HUES48 (cell line): Measurements from ENCODE around the gene UMAD1.
"Not testable (repeated sequence)": the region's sequence is repeated elsewhere in the genome, so short reads cannot be mapped to it uniquely, and the experiment has no call there.

ENCODE experiments used
- H3K27ac ChIP-seq: one replicate; pipeline ENCODE4 v1.7.0; 2013; ENCODE audit warnings: low read depth, low read length, inconsistent platforms
- H3K27me3 ChIP-seq: 2 replicates; pipeline ENCODE4 v1.6.1; 2013; ENCODE audit warnings: mild to moderate bottlenecking, low read length; ENCODE audit not compliant: control insufficient read depth, insufficient read depth
- H3K36me3 ChIP-seq: 2 replicates; pipeline ENCODE4 v1.6.1; 2013; ENCODE audit warnings: low read length; ENCODE audit not compliant: control insufficient read depth, insufficient read depth
- H3K4me1 ChIP-seq: 2 replicates; pipeline ENCODE4 v1.6.1; 2013; ENCODE audit warnings: mild to moderate bottlenecking, low read length; ENCODE audit not compliant: control insufficient read depth, insufficient read depth
- H3K4me3 ChIP-seq: 2 replicates; pipeline ENCODE4 v1.5.1; 2013; ENCODE audit warnings: mild to moderate bottlenecking, low read depth, low read length
- H3K9ac ChIP-seq: 2 replicates; pipeline ENCODE4 v1.6.1; 2013; ENCODE audit warnings: mild to moderate bottlenecking, low read depth, low read length, moderate library complexity
- H3K9me3 ChIP-seq: 2 replicates; pipeline ENCODE4 v1.6.1; 2013; ENCODE audit warnings: low read length; ENCODE audit not compliant: control insufficient read depth, insufficient read depth

Gene UMAD1

DNA sequence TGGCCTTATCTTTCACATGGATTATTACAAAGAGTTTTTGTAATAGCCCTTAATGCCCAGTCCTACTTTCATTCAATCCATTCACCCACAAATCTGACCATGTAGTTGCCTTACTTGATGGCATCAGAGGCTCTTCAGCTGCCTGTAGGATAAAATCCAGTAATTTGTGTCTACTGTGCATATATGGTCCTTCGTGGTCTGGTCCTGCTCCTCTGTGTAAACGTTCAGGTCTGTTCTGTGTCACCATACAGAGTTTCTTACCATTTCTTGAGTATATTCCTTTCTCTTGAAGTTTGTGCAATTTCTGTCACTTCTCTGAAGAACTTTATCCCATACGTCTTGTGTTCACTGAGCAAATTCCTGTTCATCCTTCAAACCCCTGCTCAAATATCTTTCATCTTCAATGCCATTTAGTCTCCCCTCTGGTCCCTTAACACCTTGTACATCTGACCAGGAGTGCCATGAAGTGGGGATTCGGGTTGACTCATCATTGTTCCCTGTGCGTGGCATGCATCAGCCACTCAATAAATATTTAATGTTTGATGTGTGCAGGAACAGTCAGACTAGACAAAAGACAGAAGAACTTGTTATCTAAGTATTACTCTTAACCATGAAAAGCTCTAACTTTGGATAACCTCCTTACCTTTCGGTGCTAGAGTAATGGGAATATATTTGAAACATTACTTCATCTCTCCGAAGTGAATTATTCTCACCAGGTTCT lies 176.4 kb downstream of the UMAD1 start:
- Histone ChIP-seq H3K9ac (no peak overlapping the region), H3K4me1 (peaks cover 22% of the 10 kb centered on the region), H3K9me3 (no peaks in the 10 kb centered on the region), H3K4me3 (no peak overlapping the region), H3K36me3 (no peaks in the 10 kb centered on the region), H3K27me3 (no peaks in the 10 kb centered on the region), H3K27ac (no peak overlapping the region)

DNA sequence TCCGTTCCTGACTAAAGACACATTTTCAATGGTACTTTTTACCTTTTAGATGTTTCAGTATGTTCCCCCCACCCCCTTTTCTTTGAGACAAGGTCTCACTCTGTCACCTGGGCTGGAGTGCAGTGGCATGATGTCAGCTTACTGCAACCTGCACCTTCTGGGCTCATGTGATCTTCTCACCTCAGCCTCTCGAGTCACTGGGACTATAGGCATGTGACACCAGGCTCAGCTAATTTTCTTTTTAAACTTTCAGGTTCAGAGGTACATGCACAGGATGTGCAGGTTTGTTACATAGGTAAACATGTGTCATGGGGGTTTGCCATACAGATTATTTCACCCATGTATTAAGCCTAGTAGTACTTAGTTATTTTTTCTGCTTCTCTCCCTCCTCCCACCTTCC lies 177.2 kb downstream of the UMAD1 start:
- H3K4me3 ChIP-seq = no peak overlapping the region
- no peak overlapping the region for H3K9ac ChIP-seq
- no peaks in the 10 kb centered on the region for H3K9me3 ChIP-seq
- H3K36me3 ChIP-seq = no peaks in the 10 kb centered on the region
- H3K27me3 ChIP-seq = no peaks in the 10 kb centered on the region
- H3K4me1 ChIP-seq = peaks cover 30% of the 10 kb centered on the region
- no peak overlapping the region for H3K27ac ChIP-seq

DNA sequence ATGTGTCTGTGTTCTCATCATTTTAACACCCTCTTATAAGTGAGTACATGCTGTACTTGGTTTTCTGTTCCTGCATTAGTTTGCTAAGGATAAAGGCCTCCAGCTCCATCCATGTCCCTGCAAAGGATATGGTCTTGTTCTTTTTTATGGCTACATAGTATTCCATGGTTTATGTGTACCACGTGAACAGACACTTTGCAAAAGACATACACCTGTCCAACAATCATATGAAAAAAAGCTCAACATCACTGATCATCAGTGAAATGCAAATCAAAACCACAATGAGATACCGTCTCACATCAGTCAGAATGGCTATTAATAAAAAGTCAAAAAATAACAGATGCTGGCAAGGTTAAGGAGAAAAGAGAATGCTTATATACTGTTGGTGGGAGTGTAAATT lies 177.6 kb downstream of the UMAD1 start:
- not testable (repeated sequence) for H3K4me3 ChIP-seq, H3K9me3 ChIP-seq, H3K27ac ChIP-seq, H3K36me3 ChIP-seq, H3K9ac ChIP-seq, H3K27me3 ChIP-seq
- H3K4me1 ChIP-seq = peaks cover 34% of the 10 kb centered on the region

DNA sequence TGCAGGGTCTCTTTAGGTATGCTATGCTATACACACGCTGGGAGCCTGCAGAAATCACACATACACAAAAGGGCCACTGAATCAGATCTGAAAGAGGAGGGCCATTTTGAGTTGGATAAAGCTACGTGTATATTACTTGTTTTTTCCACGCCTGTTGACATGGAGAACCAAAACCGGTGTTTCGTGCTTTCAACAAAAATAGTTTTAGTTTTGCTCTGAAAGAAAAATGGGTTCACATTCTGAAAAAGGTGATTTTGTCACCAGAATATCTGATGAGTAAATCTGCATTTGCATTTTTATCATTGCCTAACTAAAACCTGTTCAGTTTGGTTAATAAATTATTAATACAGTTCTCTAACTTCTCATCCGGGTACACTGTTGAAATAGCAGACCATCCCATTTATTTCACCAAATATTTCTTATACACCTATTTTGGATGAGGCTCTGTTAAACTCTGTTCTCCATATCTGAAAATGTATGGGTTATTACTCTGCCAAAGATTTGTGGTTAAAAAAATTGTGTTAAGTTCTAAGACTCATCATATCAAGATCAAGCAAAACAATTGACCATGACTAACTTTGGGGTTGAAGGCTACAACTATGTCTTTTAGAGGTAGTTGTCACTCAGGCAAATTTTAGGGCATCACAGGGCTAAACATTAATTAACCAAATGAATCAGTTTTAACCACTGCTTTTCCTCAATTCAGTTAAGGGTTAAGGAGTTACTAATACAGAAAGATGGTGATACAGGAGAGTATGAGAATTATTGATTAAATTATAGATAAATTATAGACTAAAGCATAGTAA lies 179.1 kb downstream of the UMAD1 start:
- no peaks in the 10 kb centered on the region for H3K36me3 ChIP-seq
- H3K9ac ChIP-seq = no peak overlapping the region
- no peak overlapping the region for H3K27ac ChIP-seq
- no peaks in the 10 kb centered on the region for H3K9me3 ChIP-seq
- no peak overlapping the region for H3K4me3 ChIP-seq
- peaks cover 48% of the 10 kb centered on the region for H3K4me1 ChIP-seq
- no peaks in the 10 kb centered on the region for H3K27me3 ChIP-seq

DNA sequence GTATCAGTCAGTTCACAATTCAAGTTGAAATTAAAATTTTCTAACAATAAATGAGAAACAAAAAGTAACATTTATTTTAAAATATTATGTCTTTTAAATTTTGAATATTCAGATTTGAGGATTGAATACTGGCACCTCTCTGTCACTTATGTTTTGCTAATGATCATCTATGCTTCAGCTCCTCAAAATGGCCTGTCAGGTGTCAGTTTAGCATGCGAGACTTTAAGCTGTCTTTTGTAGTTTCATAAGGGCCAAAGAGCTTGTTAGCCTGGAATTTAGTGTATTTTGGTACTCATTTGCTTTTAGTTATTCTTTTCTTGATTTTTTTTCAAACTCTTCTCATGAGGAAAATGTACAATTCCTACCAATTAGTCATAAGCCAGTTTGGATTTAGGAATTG lies 179.9 kb downstream of the UMAD1 start:
- Histone ChIP-seq H3K9ac (no peak overlapping the region), H3K4me3 (no peak overlapping the region), H3K27ac (peak overlapping the region; percentile 79), H3K27me3 (no peaks in the 10 kb centered on the region), H3K4me1 (peaks cover 48% of the 10 kb centered on the region), H3K36me3 (no peaks in the 10 kb centered on the region), H3K9me3 (no peaks in the 10 kb centered on the region)

DNA sequence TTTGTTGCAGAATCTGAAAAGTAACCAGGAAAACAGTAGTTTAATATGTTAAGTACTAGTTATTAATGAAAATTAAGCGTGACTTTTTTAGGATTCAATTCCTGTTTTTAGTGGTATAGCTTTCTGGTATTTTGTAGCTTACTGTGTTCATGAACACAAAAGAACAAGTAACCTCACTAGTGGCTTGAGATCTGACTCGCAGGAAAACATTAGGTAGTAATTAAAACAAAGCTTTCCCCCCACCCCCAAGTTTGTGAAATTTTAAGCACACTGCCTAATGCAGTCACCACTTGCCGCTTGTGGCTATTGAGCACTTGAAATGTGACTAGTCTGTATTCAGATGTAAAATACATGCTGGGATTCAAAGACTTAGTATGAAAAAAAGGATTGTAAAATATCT lies 180.4 kb downstream of the UMAD1 start:
- Histone ChIP-seq H3K36me3 (no peaks in the 10 kb centered on the region), H3K4me3 (0 out of 2 replicates have a peak overlapping the region, but pooled peaks have one; percentile 5), H3K9me3 (no peaks in the 10 kb centered on the region), H3K27ac (peak overlapping the region; percentile 79), H3K4me1 (peaks cover 48% of the 10 kb centered on the region), H3K27me3 (no peaks in the 10 kb centered on the region), H3K9ac (no peak overlapping the region)

DNA sequence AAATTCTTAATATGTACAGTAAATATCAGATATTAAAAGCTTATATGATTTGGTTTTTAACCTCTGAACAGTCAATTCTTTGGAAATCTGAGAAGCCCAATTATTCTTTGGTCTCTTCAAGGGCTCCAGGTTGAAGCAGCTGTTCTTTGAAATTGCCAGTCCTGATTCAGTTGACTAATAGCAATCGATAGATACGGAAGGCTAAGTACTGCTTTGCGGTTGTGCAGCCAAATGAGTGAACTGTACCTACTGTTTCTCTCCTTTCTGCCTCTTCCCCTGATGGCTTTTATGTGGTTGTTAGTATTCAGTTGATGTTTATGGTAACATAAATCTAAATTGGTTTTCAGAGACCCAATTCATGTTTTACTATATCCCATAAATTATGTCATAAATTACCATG lies 181.0 kb downstream of the UMAD1 start:
- H3K27me3 ChIP-seq = no peaks in the 10 kb centered on the region
- H3K9me3 ChIP-seq = no peaks in the 10 kb centered on the region
- H3K9ac ChIP-seq = no peak overlapping the region
- H3K4me3 ChIP-seq = no peak overlapping the region
- H3K4me1 ChIP-seq = peaks cover 48% of the 10 kb centered on the region
- H3K36me3 ChIP-seq = no peaks in the 10 kb centered on the region
- H3K27ac ChIP-seq = peak overlapping the region; percentile 79

DNA sequence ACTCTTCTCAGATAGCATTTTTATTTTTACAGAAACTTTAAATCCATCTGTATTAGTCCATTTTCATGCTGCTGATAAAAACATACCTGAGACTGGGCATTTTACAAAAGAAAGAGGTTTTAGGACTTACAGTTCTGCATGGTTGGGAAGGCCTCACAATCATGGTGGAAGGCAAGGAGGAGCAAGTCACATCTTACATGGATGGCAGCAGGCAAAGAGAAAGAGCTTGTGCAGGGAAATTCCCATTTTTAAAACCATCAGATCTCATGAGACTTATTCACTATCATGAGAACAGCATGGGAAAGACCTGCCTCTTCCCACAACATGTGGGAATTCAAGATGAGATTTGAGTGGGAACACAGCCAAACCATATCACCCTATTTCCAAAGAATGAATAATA lies 184.7 kb downstream of the UMAD1 start:
- H3K27ac ChIP-seq, H3K9me3 ChIP-seq, H3K4me3 ChIP-seq, H3K9ac ChIP-seq, H3K36me3 ChIP-seq, H3K27me3 ChIP-seq: not testable (repeated sequence)
- H3K4me1 ChIP-seq = peaks cover 42% of the 10 kb centered on the region

DNA sequence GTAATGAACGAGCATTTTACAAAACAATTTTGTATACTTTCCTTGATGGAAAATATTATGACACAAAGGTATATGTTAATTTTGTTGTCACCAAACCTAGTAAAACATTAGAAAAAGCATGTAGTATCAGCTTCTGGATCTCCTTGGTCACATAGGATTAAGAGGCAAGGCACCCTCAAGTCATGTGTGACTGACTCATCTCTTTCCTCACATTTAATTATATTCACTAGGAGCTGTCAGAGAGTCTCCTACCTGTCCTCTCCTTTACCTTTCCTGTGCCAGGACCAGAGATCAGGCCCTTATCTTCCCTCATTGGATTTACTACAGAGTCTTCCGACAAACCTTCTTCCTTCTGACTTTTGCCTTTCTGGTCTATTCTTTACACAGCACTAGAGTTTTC lies 189.1 kb downstream of the UMAD1 start:
- peaks cover 5% of the 10 kb centered on the region for H3K4me1 ChIP-seq
- H3K27ac ChIP-seq = no peak overlapping the region

DNA sequence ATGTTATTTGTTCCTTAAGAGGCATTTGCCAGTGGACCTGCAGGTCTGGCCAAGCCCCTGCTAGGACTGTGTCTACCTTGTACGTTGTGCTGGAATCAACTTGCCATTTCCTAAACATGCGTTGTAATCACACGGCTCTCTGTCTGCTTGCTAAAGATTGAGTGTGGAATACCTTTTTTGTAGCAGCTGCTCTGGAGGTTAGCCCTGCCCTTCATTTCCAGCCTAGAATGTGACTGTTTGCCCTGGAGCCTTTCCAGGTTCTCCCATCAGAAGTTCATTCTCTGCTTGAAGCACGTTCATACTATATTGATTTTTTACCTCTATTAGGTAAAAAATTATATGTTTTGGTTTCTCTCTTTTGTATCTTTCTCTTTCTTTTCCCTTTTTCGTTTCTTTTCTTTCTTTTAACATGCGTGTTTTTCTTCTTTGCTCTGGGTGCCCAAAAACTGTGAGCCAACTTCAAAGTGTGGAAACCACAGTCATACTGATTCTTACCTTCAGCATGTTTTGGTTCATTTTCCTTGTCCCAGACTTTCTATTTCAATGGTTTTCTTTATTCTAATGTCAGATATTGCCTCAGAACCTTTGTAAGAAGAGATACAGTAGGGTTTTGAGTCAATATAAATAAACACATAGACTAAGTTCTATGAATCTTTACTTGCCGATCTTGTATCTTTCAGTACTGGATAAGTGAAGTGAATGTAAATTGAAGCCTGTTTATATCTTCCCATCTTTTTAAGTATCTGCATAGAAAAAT lies 189.7 kb downstream of the UMAD1 start:
- H3K4me3 ChIP-seq = no peak overlapping the region
- H3K9me3 ChIP-seq = no peaks in the 10 kb centered on the region
- H3K36me3 ChIP-seq = no peaks in the 10 kb centered on the region
- H3K27ac ChIP-seq = no peak overlapping the region
- no peak overlapping the region for H3K9ac ChIP-seq
- no peaks in the 10 kb centered on the region for H3K27me3 ChIP-seq
- H3K4me1 ChIP-seq = peaks cover 10% of the 10 kb centered on the region

More for the DNA sequence above, 189.1 kb downstream of the UMAD1 start:
- H3K9ac ChIP-seq = no peak overlapping the region
- no peaks in the 10 kb centered on the region for H3K36me3 ChIP-seq
- no peaks in the 10 kb centered on the region for H3K27me3 ChIP-seq
- H3K9me3 ChIP-seq = no peaks in the 10 kb centered on the region
- no peak overlapping the region for H3K4me3 ChIP-seq

DNA sequence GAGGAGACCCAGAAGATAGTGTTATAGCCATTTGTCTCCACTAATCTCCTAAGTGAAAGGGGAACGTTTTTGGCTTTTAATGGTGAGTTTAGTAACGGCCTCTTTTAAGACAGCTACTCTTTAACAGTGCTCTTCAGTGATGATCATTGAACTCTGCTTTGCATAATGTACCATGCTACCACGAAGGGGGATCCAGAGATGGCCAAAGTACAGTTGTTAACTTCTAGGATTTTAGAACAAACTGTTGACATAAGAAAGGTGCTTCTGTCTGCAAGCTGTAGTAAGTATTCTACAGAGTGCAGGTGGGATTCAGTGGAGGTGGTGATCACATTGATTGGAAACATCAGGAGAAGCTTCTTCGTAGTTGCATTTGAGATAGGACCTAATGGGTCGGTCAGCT lies 192.0 kb downstream of the UMAD1 start:
- H3K27ac ChIP-seq = no peak overlapping the region
- no peak overlapping the region for H3K9ac ChIP-seq
- H3K4me1 ChIP-seq = peaks cover 17% of the 10 kb centered on the region
- H3K9me3 ChIP-seq = no peaks in the 10 kb centered on the region
- H3K36me3 ChIP-seq = no peaks in the 10 kb centered on the region
- no peak overlapping the region for H3K4me3 ChIP-seq
- H3K27me3 ChIP-seq = no peaks in the 10 kb centered on the region
